ENCODE data around the gene SMARCE1.

Gene SMARCE1

DNA sequence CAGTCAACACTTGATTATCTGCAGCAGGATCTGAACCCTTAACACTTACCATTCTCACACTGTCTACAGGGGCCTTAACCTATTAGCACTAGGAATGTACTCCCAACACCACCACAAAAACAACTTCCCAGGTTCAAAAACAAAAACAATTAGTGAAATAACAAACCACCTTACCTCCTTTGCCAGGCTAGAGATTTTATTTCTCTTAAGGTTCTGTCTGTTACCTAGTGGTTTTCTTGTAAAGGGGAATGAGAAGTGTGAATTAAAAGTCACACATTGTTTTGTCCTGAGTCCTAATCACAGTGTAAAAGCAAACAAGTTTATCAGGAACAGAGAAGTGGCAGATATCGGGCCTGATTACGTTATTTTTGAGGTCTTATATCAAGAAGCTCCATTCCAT lies 9.7 kb downstream of the SMARCE1 start:
- Histone ChIP-seq H3K9ac (ENCODE audit: low read depth, low read length) (no peak overlapping the region), H3K9me3 (ENCODE audit: control insufficient read depth, insufficient read depth, low read length) (no peaks in the 10 kb centered on the region), H3K4me1 (ENCODE audit: control insufficient read depth, insufficient read depth, low read length) (no peaks in the 10 kb centered on the region), H3K27me3 (ENCODE audit: control insufficient read depth, insufficient read depth, low read length) (no peaks in the 10 kb centered on the region), H3K36me3 (ENCODE audit: control insufficient read depth, insufficient read depth, low read length) (peaks cover 25% of the 10 kb centered on the region), H3K4me3 (ENCODE audit: low read depth, low read length) (no peak overlapping the region)

DNA sequence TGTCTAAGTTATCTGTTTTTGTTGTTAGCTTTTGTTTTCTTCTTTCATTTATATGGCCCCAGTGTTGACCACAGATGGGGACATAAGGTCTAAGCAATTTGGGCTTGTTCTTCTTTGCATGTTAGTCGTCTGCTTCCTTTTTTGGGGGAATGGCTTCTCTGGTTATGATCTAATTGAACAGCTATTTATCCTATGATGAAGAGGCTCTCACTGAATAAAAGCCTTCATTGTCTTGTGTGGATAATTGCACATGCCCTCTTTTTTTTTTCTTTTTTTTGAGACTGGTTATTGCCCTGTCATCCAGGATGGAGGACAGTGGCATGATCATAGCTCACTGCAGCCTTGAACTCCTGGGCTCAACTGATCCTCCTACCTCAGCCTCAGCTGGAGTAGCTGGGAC lies 13.7 kb downstream of the SMARCE1 start:
- no peak overlapping the region for H3K9ac ChIP-seq (ENCODE audit: low read depth, low read length)
- H3K4me1 ChIP-seq (ENCODE audit: control insufficient read depth, insufficient read depth, low read length), result no peaks in the 10 kb centered on the region
- H3K9me3 ChIP-seq (ENCODE audit: control insufficient read depth, insufficient read depth, low read length), result no peaks in the 10 kb centered on the region
- no peaks in the 10 kb centered on the region for H3K27me3 ChIP-seq (ENCODE audit: control insufficient read depth, insufficient read depth, low read length)
- no peak overlapping the region for H3K4me3 ChIP-seq (ENCODE audit: low read depth, low read length)
- H3K36me3 ChIP-seq (ENCODE audit: control insufficient read depth, insufficient read depth, low read length), result peaks cover 27% of the 10 kb centered on the region

DNA sequence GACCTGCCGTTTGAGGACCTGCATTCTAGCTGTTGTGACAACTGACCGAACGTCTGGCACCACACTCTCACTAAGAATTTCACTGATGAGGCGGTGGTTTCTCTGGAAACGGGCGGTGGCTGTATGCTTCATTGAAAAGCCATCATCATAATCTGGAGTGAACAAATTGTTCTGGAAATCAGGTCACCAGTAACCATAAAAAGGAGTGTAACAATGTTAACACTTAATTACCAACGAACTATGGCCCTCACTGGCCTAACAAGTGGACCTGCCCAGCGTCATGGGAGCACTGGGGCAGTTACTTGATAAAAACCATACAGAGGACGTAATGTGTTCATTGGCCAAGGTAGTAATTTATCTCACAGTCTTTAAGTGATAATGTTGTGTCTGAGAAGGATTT lies 15.4 kb downstream of the SMARCE1 start:
- Histone ChIP-seq H3K9me3 (ENCODE audit: control insufficient read depth, insufficient read depth, low read length) (no peaks in the 10 kb centered on the region), H3K4me1 (ENCODE audit: control insufficient read depth, insufficient read depth, low read length) (no peaks in the 10 kb centered on the region), H3K36me3 (ENCODE audit: control insufficient read depth, insufficient read depth, low read length) (peaks cover 27% of the 10 kb centered on the region)

DNA sequence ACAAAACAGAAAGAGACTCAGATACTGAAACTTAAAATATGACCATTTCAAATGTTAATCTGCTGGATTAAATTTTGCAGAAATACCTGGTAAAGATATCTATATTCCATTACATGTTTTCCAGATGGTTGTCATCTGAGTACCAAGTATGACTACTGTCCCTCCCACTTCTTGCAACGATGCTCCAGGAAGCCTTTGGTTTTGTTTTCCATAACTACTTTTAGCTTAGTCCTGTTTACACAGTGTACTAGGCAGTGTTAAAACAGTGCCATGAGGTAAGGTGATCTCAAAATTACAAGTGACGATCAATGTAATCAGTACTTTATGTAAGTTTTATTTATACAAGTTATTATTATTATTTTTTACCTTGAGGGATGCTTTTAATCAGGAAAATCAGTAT lies 17.8 kb downstream of the SMARCE1 start:
- Histone ChIP-seq H3K9me3 (ENCODE audit: control insufficient read depth, insufficient read depth, low read length) (no peaks in the 10 kb centered on the region), H3K4me1 (ENCODE audit: control insufficient read depth, insufficient read depth, low read length) (no peaks in the 10 kb centered on the region), H3K4me3 (ENCODE audit: low read depth, low read length) (no peak overlapping the region), H3K27me3 (ENCODE audit: control insufficient read depth, insufficient read depth, low read length) (no peaks in the 10 kb centered on the region), H3K9ac (ENCODE audit: low read depth, low read length) (no peak overlapping the region), H3K36me3 (ENCODE audit: control insufficient read depth, insufficient read depth, low read length) (peaks cover 19% of the 10 kb centered on the region)

More for the DNA sequence above, 15.4 kb downstream of the SMARCE1 start:
- no peaks in the 10 kb centered on the region for H3K27me3 ChIP-seq (ENCODE audit: control insufficient read depth, insufficient read depth, low read length)
- H3K9ac ChIP-seq (ENCODE audit: low read depth, low read length), result no peak overlapping the region
- no peak overlapping the region for H3K4me3 ChIP-seq (ENCODE audit: low read depth, low read length)

DNA sequence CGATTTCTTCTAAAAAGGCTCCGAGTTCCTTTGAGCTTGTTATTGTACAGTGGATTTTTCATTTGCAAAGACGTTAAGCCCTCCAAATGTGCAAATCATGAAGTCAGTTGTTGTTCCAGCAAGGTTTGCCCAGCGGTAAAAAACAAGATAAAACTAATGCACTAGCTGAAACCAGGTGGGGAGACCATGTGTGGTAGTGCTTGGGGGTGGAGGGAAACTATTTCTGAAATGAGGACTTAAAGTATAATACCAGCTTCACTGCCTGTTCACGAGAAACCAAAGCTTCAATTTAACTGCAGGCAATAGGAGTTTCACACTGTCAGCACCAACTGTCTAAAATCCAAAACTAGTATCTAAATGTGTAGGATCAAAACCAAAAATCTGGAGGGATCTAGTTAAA lies 22.3 kb downstream of the SMARCE1 start:
- Histone ChIP-seq H3K4me3 (ENCODE audit: low read depth, low read length) (no peak overlapping the region), H3K4me1 (ENCODE audit: control insufficient read depth, insufficient read depth, low read length) (peaks cover 3% of the 10 kb centered on the region), H3K9ac (ENCODE audit: low read depth, low read length) (no peak overlapping the region), H3K27me3 (ENCODE audit: control insufficient read depth, insufficient read depth, low read length) (no peaks in the 10 kb centered on the region), H3K36me3 (ENCODE audit: control insufficient read depth, insufficient read depth, low read length) (peaks cover 2% of the 10 kb centered on the region), H3K9me3 (ENCODE audit: control insufficient read depth, insufficient read depth, low read length) (no peaks in the 10 kb centered on the region)

DNA sequence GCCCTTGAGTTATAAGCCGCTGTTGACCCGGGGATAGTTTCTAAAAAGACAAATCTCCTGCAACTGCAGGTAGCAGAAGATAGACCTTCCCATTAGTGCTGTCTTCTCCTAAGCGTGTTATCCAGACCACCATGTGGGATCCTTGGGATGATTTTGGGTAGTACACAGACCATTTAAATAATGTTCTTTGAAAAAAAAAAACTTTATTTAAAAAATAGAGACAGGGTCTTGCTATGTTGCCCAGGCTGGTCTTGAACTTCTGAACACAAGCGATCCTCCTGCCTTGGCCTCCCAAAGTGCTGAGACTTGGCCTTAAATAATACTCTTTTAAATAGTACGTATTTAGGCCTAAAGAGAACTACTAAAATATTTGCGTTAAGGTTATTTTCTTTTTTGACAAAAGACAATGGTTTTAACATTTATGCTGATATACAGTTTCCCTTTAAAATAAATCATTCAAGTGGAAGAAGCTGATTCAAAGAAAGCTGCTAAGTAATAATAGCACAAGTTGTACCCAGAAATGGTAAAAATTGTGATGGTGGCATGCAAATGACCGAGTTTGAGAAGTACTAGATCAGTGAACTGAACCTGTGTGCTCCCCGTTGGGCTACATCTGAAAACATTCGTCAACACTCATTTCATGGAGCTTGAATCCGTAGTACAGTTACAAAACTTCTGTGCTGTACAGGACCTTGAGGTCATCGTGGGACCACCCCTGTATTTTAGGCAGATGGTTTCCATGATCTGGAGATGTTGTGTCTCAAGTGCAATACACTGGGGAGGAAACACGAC lies 24.0 kb downstream of the SMARCE1 start:
- Histone ChIP-seq H3K4me1 (ENCODE audit: control insufficient read depth, insufficient read depth, low read length) (peaks cover 3% of the 10 kb centered on the region), H3K9me3 (ENCODE audit: control insufficient read depth, insufficient read depth, low read length) (no peaks in the 10 kb centered on the region), H3K4me3 (ENCODE audit: low read depth, low read length) (no peak overlapping the region), H3K27me3 (ENCODE audit: control insufficient read depth, insufficient read depth, low read length) (no peaks in the 10 kb centered on the region), H3K9ac (ENCODE audit: low read depth, low read length) (no peak overlapping the region), H3K36me3 (ENCODE audit: control insufficient read depth, insufficient read depth, low read length) (no peaks in the 10 kb centered on the region)

DNA sequence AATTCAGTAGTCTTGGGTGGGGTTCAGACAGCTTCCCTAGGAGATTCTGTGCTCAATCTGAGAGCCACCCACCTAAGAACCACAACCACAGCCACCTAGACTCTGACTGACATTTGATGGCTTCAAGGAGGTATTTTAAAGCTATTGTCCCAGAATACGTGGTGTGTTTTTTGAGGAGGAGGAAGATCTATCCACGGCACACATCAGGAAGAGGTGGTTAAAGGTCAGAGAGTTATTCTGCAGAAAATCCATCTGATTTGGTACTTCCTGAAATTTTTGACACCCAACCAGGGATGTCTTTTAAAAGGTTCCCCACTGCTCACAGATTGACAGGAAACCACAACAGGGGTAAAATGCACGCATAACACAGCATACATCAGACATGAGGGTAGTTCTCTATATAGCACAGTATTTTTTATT lies 25.1 kb downstream of the SMARCE1 start:
- H3K4me1 ChIP-seq (ENCODE audit: control insufficient read depth, insufficient read depth, low read length), result peaks cover 3% of the 10 kb centered on the region
- no peaks in the 10 kb centered on the region for H3K9me3 ChIP-seq (ENCODE audit: control insufficient read depth, insufficient read depth, low read length)
- H3K36me3 ChIP-seq (ENCODE audit: control insufficient read depth, insufficient read depth, low read length), result no peaks in the 10 kb centered on the region
- H3K4me3 ChIP-seq (ENCODE audit: low read depth, low read length), result no peak overlapping the region
- no peaks in the 10 kb centered on the region for H3K27me3 ChIP-seq (ENCODE audit: control insufficient read depth, insufficient read depth, low read length)
- H3K9ac ChIP-seq (ENCODE audit: low read depth, low read length), result no peak overlapping the region

DNA sequence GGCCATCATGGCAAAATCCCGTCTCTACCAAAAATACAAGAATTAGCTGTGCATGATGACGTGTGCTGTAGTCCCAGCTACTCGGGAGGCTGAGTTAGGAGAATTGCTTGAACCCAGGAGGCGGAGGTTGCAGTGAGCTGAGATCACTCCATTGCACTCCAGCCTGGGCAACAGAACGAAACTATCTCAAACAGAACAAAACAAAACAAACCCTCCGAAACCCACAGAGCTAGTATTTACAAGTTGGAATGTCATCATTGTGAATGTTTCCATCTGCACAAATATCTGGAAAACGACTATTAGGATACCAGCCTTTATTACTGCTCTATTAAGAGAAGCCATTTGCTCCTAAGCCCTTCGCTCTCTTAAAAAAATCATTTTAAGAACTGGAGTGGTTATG lies 26.0 kb downstream of the SMARCE1 start:
- H3K27me3 ChIP-seq (ENCODE audit: control insufficient read depth, insufficient read depth, low read length), result no peaks in the 10 kb centered on the region
- no peaks in the 10 kb centered on the region for H3K36me3 ChIP-seq (ENCODE audit: control insufficient read depth, insufficient read depth, low read length)
- H3K4me1 ChIP-seq (ENCODE audit: control insufficient read depth, insufficient read depth, low read length), result peaks cover 3% of the 10 kb centered on the region
- H3K9me3 ChIP-seq (ENCODE audit: control insufficient read depth, insufficient read depth, low read length), result no peaks in the 10 kb centered on the region
- no peak overlapping the region for H3K4me3 ChIP-seq (ENCODE audit: low read depth, low read length)
- no peak overlapping the region for H3K9ac ChIP-seq (ENCODE audit: low read depth, low read length)

DNA sequence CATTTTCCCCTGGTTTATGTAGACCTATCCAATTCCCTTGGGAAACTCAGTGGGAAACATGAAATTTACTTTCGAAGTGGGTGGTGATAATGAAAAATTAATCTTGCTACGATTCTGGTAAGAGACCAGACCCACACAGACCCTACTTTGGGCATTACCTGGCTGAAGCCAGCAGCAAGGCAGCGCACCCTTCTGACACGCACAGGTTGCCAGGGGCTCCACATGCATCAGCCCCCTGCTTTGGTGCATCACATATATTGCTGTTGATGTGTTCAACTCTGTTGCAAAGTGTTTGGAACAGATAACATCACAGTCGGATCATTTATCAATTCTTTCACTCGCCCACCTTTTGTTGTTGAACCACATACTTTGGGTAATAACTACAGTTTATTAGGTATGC lies 26.6 kb downstream of the SMARCE1 start:
- Histone ChIP-seq H3K9me3 (ENCODE audit: control insufficient read depth, insufficient read depth, low read length) (no peaks in the 10 kb centered on the region), H3K4me1 (ENCODE audit: control insufficient read depth, insufficient read depth, low read length) (peaks cover 3% of the 10 kb centered on the region), H3K4me3 (ENCODE audit: low read depth, low read length) (no peak overlapping the region), H3K27me3 (ENCODE audit: control insufficient read depth, insufficient read depth, low read length) (no peaks in the 10 kb centered on the region), H3K36me3 (ENCODE audit: control insufficient read depth, insufficient read depth, low read length) (no peaks in the 10 kb centered on the region), H3K9ac (ENCODE audit: low read depth, low read length) (no peak overlapping the region)

DNA sequence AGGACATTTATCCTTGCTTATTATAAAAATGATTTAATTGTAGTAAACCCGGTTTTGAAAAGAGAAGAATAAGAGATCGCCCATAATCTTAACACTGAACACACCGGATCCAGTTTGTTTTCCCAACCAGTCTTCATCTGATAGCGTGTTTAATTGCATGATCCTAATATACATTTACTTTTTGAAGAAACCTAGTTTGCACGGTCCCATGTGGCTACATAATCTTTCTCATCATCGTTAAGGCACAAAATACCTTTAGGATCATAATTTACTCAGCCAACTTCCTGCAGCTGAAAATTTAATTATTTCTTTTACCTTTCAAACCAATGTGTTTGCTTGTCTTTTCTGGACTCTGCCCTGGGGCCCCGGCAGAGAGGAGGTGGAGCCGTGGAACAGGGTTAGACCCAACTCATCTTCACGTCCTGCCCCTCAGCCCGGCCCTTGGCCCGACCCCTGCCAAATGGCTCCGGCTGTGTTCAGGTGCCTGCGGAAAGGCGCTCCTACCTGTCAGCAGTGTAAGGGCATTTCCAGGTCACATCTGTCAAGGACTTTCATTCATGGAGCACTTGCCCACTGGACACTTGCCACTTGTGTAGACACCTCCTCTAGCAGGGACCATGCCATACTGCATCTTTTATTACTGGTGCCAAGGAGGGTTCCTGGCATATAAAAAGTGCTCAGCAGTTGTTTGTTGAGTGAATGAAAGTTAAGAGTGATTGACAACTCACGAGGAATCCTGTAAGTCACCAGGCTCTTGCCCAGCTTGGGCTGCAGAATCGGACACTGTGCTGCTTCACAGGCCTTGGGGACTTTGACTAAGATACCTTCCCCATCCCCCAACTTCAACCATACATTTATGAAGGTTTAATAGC lies 28.6 kb downstream of the SMARCE1 start:
- Histone ChIP-seq H3K4me3 (ENCODE audit: low read depth, low read length) (no peak overlapping the region), H3K4me1 (ENCODE audit: control insufficient read depth, insufficient read depth, low read length) (peaks cover 3% of the 10 kb centered on the region), H3K9me3 (ENCODE audit: control insufficient read depth, insufficient read depth, low read length) (no peaks in the 10 kb centered on the region), H3K9ac (ENCODE audit: low read depth, low read length) (no peak overlapping the region), H3K36me3 (ENCODE audit: control insufficient read depth, insufficient read depth, low read length) (no peaks in the 10 kb centered on the region), H3K27me3 (ENCODE audit: control insufficient read depth, insufficient read depth, low read length) (no peaks in the 10 kb centered on the region)

DNA sequence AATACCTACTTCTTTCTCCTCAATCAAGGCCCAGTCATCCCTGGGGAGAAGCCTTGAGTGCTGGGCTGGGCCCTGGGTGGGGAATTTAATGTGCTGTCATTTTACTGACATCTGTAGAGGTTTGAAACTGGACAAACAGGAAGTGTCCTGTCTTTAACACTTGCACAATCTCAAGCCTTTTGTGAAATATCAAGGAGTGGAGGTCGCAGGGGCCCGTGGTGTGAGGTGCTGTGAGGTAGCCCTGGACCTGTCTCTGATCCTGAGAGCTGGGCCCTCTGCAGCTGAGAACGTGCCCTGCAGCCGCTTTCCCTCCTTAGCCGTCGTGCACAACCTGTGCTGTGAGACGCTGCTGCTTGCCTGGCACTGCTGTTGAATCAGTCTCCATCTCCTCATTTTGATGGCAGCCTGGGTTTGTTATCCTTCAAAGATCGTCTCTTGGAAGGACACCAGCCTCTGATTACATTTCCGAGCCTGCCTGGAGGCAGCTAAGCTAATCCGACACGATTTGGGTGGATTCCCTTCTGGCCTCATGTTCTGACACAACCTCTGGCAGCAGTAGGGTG lies 29.9 kb downstream of the SMARCE1 start:
- no peaks in the 10 kb centered on the region for H3K36me3 ChIP-seq (ENCODE audit: control insufficient read depth, insufficient read depth, low read length)
- no peaks in the 10 kb centered on the region for H3K9me3 ChIP-seq (ENCODE audit: control insufficient read depth, insufficient read depth, low read length)
- peak overlapping the region; percentile 24 for H3K9ac ChIP-seq (ENCODE audit: low read depth, low read length)
- H3K4me1 ChIP-seq (ENCODE audit: control insufficient read depth, insufficient read depth, low read length), result peaks cover 3% of the 10 kb centered on the region
- H3K27me3 ChIP-seq (ENCODE audit: control insufficient read depth, insufficient read depth, low read length), result no peaks in the 10 kb centered on the region
- no peak overlapping the region for H3K4me3 ChIP-seq (ENCODE audit: low read depth, low read length)
